Body of pancreas (tissue), 4 donors: ENCODE measurements around the gene AP3B1.

ENCODE experiments used
- POLR2A ChIP-seq, 3 donors: fragments of 450-650 bp; IDR thresholded peaks; one replicate each; pipeline ENCODE4 v1.6.1; 2016; ENCODE audit warnings: antibody characterized with exemption in 3 of 3, mild to moderate bottlenecking in 2 of 3
- TF ChIP-seq, protein P1 (sequence below), 7 experiments: fragments of 450-650 bp in 4 of 7; fragments of 200-600 bp in 3 of 7; sonication (generic) in 3 of 7; IDR thresholded peaks; one replicate each; pipeline ENCODE4 v1.5.1; 2016 to 2019; ENCODE audit warnings: antibody characterized with exemption in 7 of 7

DNA sequence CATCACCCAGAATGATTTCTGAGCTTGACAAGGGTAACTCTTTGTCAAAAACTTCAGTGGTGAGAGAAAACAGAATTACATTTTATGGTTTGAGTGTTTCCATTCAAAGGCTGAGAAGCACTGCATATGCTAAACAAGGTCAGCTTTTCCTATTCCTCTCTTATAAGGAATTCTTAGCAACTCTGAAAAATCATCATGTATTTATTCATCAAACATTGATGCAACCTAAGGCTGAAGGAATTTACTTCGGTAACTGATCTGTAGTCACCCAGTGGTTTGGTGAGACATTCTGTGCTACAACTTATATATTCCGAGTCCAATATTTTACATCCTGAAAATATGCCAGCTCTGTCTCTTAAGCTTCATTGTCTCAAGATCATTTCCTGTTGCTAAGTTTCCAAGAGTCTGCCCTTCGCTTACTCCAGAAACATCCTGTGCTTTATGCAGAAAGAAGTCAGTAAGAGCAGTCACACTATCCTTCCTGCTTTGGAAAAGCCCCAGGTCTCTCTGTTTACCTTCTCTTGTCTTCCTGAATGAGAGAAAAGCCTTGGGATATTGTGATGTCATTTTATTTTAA, 341.8 kb downstream of the AP3B1 start:
- TF ChIP-seq, protein P1, sequence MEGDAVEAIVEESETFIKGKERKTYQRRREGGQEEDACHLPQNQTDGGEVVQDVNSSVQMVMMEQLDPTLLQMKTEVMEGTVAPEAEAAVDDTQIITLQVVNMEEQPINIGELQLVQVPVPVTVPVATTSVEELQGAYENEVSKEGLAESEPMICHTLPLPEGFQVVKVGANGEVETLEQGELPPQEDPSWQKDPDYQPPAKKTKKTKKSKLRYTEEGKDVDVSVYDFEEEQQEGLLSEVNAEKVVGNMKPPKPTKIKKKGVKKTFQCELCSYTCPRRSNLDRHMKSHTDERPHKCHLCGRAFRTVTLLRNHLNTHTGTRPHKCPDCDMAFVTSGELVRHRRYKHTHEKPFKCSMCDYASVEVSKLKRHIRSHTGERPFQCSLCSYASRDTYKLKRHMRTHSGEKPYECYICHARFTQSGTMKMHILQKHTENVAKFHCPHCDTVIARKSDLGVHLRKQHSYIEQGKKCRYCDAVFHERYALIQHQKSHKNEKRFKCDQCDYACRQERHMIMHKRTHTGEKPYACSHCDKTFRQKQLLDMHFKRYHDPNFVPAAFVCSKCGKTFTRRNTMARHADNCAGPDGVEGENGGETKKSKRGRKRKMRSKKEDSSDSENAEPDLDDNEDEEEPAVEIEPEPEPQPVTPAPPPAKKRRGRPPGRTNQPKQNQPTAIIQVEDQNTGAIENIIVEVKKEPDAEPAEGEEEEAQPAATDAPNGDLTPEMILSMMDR (IDR thresholded peaks at IDR 0.05), result no peak
- TF ChIP-seq POLR2A (IDR thresholded peaks at IDR 0.05), result no peak
